HG03354 (cell line): ENCODE measurements around the gene NME2.
A peak's percentile ranks its signal among the peaks of the same experiment; 100 is the strongest.
"Not testable (repeated sequence)": the region's sequence is repeated elsewhere in the genome, so short reads cannot be mapped to it uniquely, and the experiment has no call there.

Source experiments
- ATAC-seq: cut with Tn5 transposase; IDR thresholded peaks from one replicate; pipeline ENCODE4 v1.9.1; 2021; ENCODE audit warnings: mild to moderate bottlenecking; ENCODE audit not compliant: unreplicated experiment, poor library complexity, severe bottlenecking

NME2 gene

DNA sequence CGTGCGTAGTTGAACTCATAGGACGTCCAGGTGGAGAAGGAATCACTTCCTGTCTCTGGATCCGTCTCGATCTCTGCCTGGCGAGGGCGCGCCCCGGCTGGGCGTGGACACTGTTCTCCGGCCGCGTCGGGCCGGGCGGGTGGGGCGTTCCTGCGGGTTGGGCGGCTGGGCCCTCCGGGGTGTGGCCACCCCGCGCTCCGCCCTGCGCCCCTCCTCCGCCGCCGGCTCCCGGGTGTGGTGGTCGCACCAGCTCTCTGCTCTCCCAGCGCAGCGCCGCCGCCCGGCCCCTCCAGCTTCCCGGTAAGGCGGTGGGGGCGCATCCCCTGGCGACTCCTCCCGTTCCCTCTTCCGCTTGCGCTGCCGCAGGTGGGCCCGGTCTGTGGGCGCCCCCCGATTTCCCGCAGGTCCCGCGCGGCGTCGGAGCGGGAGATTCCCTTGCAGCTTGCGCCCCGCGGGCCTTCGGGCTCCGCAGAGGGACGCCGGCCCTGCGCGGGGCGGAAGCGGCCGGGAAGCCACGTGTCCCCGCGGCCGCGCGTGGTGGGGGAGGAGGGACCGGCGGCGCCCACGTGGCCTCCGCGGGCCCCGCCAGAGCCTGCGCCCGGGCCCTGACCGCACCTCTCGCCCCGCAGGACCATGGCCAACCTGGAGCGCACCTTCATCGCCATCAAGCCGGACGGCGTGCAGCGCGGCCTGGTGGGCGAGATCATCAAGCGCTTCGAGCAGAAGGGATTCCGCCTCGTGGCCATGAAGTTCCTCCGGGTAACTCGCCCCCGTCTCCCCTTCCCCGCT, at the start of gene NME2:
TSS of gene NME2 (plus strand) at position 214 of the 789 bp plus-strand sequence. CDS start at position 634, 420 bp downstream.
- peak; percentile 86 for ATAC-seq

DNA sequence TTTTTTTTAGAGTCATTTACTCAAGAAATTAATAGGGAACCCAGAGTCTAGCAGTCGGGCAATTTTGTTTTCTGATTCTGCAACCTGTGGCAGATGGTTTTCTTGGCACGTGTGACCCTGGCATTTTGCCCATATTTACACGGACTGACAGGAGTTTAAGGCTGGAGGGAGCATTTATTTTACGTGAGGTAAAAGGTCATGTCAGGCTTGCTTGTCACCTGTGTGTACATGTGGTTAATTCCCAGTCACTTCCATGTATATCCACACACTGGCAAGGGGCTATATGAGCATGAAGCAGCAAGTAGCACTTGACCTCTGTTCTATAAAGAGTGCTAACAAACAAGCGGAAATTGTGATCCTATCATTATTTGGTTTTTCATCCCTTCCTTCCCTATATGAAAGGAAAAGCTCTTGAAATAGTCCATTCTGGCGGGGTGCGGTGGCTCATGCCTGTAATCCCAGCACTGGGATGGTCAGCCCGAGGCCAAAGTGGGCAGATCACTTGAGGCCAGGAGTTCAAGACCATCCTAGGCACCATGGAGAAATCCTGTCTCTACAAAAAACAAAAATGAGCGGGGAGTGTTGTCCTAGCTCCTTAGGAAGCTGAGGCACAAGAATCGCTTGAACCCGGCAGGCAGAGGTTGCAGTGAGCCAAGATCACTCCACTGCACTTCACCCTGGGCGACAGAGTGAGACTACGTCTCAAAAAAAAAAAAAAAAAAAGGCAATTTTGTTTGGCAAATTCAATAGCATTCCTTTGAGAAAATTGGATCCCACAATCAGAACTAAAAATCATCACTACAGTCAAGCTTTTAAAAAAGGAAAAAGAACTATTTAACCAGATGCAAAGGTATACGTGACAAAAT, 47.6 kb upstream of the NME2 start:
- ATAC-seq, result no peak

DNA sequence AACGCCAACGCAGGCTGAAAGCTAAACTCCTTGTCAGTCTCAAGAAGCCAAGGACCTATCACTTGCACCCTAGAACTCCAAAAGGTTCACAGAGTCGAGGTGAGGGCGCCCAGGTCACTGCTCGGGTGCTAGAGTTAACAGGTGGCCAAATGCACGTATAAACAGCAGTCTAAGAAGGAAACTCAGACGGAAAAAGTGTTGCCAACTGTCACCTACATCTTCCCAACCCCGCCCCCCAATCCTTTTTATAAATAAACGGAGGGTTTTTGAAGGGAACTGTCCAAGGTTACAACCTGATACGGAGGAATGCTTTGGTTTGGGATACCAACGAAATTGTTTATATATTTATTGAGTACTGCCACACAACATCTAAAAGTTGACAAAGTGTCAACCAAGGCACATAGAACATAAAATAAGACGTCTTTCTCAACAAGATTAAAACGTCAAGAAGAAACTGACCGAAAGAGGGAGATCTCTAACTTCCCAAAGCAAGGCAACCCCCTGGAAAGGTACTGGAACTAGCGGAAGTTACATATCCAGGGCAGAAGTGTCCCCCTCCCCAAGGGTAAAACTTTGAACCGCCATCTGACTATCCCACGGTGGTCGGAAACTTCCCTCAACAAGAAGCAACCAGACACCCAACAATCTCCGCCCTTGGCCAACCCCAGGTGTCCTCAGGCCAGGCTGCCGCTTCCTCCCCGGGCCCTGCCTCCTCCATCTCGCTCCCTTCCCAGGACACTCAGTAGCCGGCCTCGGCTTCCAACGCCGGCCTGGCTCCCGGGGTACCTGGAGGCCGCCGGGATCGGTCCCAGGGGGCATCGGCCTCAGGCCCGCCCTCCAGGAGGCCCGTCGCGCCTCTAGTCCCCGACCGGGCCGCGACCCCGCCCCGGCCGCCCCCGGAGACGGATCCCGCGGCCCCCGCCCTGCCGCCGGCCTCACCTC, 46.5 kb upstream of the NME2 start:
- ATAC-seq, result peak; percentile 28

DNA sequence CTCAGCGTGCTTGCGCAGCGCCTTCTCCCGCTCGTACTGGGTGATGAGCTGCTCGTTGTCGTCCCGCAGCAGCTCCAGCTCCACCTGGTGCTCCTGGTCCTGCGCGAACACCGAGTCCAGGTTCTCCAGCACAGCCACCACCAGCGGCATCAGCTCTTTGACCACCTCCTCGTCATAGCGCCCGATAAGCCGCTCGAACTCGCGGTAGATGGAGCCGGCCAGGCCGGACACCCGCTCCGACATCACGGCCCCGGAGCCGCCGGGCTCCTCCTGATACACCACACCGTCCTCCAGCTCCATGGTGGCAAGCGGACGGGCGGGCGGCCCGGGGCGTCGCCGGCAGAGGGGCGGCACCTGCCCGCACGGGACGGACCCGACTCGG, 45.9 kb upstream of the NME2 start:
- peak; percentile 36 for ATAC-seq

DNA sequence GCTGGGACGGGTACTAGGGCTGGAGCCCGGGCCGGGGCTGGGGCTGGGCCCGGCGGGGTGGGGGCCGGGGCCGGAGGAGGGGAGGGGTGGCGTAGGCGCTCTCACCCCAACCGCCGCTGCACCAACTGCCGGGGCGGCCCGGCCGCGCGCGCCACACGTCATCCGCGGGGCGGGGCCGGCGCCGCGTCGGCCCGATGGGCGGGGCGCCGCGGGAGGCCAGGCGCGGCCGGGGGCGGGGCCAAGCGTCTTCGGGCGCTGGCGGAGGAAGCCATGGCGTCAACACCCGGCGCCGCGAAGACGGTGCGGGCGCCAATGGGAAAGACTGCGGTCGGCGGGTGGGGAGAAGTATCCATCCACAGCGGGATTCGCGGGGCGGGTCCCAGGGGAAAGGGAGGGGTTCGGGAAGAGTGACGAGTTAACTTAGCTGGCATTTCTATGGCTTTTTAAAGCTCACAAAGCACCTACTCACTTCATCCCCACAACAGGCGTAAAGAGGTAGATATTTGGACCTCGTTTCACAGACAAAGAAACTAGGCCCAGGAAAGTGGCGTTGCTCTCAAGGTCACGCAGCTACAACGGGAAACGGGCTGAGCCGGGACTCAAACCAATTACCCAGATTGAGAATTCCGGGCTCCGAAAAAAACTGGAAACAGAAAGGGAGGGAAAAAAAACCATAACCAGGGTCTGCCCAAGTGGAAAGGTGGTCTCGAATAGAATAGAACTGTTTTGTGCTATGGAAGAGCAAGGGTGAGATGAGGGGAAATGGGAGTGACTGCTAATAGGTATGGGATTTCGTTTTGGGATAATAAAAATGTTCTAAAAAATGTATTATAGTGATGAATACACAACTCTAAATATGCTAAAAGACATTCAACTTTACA, 45.2 kb upstream of the NME2 start, which contains the start of gene SPAG9:
TSS of gene SPAG9 (minus strand) at position 130 of the 881 bp plus-strand sequence. CDS start 212 bp downstream, outside the sequence.
- peak; percentile 79 for ATAC-seq

DNA sequence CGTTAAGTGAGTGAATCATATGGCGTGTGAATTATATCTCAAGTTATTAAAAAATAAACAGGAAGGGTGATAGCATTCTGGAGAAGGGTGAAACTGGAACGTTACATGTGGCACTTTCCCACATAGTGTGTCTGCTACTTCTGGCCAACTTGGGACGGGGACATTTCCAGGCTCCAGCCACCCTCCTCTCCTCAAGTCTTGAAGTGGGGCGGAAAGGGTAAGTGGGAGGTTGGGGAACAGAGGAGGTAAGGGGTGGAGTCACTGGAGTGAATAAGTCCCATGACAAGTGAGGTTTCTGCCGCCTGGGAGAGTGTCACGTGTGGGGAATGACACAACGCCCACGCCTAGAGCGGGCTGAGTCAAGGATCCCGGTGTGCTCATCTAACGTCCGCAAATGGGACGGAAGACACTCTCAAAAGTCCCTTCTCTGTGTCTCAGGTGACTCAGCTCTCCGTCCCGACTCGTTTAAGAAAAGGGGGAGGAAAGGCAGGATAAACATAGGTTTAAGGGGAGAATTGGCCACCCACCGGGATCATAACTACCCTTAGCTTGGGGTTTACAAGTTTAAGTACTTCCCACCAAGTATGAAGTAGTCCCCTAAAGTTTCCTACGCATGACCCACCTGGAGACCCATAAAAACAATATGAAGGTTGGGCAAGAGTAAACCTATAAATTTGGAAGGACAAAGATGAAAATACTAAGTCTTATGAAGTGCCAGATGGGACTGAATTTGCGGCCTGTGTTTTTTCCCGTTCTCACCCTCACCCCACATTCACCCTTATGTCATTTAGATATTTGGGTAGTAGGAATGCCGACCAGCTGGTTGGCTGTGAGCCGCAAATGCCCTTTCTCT, 44.4 kb upstream of the NME2 start:
- ATAC-seq, result no peak

DNA sequence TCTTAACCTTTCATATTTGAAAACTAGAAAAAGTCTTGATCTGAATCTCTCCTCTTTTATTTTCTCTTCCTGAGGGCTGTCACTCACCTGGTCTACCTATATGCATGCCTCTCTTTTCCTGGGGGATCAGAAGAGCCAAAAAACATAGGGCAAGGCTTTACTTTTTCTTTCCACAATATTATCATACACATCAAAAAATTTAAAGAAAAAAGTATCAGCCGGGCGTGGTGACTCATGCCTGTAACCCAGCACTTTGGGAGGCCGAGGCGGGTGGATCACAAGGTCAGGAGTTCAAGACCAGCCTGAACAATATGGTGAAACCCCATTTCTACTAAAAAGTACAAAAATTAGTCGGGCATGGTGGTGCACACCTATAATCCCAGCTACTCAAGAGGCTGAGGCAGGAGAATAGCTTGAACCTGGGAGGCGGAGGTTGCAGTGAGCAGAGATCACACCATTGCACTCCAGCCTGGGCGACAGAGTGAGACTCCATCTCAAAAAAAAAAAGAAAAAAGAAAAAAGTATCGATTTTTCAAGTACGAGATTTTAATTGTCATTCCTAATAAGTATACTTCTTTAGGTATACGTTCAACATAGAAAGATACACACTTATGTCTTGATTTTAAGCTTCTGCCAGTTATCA, 43.6 kb upstream of the NME2 start:
- not testable (repeated sequence) for ATAC-seq

DNA sequence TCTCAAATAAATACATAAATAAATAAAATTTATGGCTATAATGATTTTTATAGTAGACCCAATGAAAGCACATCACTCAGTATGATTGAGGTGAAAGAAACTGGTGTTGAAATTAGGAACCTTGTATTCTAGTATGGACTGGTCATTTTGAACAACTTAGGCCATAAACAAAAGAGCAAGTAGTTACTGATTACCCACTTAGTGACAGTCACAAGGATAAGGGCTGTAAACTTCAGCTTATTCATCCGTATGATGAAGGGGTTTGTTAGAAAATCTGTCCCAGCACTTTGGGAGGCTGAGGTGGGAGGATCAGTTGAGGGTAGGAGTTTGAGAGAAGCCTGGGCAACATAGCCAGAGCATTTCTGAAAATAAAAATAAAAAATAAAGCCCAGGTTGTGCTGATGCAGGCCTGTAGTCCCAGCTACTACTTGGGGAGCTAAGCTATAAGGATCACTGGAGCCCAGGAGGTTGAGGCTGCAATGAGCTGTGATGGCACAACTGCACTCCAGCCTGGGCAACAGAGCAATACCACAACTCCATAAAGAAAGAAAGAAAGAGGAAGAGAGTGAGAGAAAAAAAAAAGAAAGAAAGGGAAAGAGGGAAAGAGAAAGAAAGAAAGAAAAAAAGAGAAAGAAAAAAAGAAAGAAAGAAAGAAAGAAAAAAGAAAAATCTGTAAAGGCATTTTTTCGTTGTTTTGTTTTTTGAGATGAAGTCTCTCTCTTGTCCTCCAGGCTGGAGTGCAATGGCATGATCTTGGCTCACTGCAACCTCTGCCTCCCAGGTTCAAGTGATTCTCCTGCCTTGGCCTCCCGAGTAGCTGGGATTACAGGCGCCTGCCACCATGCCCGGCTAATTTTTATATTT, 41.3 kb upstream of the NME2 start:
- no peak for ATAC-seq

DNA sequence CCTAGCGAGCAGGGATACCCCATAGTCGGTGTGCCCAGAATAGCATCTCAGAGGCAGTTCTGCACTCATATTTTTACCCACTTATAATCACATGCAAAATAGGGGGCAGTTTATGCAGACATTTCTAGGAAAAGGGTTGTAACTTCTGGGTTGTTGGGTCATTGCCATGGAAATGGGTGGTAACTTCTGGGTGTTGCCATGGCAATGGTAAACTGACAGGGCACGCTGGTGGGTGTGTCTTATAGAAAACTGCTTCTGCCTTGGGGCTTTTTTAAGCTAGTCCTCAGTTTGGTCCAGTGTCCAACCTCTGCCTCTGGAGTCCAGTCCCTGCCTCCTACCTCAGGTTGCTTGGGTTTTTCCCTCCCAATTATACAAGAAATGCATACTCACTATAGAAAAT, 38.1 kb upstream of the NME2 start:
- ATAC-seq, result no peak

DNA sequence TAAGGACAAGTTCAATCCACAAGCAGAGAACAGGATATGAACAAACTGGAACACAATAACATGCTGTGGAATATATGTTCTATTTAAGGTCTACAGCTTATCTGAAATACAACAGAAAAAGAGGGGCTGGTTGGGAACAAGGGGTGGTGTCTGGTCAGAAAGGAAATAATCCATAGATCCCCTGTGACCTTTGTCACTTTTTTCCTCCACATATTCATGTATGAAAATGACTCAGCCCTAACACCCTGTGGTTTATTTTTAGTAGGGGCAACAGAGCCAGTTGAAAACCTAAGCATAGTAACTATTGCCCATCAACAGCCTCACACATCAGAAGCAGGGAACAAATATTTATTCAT, 33.3 kb upstream of the NME2 start:
- ATAC-seq, result peak; percentile 75

DNA sequence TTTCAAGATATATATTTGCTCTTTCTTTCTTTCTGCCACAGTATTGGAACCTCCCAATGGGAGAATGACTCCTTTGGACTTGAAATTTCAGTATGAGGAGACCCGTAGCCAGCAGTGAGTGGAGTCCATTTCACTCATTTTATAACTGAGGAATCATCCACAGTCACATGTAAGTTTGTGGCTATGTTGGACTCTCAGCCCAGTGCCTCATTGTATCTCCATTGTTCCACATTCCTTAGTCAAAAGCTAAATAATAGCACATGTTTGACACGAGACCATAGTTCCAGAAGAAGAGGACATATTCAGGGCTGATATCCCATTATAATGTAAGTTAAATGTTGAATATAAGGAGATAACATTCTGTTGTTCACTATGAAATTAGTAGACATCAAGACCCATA, 32.8 kb upstream of the NME2 start:
- no peak for ATAC-seq

DNA sequence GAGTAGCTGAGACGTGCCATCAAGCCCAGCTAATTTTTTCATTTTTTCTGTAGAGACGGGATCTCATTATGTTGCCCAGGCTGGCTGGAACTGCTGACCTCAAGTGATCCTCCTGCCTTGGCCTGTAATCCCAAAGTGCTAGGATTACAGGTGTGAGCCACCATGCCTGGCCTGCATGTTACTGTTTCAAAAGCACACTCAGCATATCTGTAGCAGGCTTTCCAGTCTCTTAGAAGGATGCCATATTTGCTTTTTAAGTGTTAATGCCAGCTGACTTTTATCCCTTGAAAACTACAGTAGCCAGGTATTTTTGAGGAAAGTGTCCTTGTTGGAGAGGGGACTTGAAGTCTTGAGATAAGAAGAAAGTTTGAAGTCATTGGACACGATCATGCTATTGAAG, 30.3 kb upstream of the NME2 start:
- ATAC-seq, result no peak

DNA sequence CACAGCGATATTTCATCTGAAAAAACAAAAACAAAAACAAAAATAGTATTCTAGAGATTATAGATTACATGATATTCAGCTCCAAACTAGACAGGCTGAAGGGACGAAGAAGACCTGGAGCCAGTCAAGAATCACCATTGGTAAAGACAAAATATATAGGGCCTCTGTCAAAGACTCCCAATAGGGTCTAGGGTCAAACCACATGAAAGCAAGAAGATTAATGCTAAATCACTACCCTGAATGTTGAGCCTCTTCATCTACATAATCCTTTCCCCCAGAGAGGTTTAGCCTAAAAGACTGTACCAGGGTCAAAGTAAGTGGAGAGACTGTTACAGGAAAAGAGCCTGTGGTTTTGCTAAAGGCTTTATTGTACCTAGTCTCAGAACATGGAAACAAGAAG, 23.6 kb upstream of the NME2 start:
- ATAC-seq, result no peak

DNA sequence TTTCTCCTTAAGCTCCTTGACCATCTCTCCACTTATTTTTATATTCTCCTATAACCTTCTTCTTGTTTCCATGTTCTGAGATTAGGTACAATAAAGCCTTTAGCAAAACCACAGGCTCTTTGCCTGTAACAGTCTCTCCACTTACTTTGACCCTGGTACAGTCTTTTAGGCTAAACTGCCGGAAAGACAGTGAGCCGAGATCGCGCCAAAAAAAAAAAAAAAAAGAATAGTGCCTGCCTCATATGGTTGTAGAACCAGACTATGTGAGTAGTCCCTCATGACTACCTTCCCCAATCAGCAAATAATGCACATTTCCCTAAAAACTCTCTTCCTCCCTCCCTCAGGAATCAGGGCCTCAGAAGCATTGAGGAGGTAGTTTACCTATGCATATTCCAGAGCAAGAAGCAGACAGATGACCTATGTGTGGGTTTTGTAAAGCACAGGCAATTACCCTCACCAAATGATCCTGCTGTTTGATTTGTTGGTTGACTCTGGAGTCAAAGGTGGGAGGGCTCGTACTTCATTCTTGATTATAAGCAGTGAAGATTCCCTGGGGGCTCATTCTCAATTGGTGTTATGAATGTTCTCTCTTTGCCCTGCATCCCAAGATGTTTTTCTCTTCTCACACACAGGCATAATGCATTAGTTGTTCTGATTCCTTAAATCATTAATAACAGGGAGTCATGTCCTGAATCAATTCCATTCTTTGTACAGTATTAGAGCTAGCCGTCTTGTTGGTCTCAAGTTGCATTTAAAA, 21.8 kb upstream of the NME2 start:
- no peak for ATAC-seq

DNA sequence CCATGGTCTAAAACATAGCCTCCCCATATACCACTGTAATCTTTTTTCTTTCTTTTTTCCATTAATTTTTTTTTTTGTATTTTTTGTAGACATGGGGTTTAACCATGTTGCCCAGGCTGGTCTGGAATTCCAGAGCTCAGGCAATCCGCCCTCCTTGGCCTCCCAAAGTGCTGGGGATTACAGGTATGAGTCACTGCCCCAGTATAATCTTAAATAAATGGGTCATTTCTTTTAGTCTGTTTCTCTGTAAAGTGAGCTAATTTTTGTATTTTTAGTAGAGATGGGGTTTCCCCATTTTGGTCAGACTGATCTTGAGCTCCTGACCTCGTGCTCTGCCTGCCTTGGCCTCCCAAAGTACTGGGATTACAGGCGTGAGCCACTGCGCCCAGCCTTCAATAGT, 18.6 kb upstream of the NME2 start:
- no peak for ATAC-seq

DNA sequence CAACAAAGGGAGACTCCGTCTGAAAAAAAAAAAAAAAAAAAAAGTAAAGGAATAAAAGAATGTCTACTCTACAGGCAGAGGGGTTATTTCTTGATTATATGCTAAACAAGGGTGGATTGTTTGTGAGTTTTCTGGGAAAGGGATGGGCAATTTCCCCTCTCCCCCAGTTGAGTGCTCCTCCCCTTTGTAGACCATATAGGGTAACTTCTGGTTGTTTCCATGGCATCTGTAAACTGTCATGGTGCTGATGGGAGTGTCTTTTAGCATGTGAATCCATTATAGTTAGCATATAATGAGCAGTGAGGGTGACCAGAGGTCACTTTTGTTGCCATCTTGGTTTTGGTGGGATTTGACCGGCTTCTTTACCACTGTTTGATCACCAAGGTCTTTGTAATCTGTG, 17.0 kb upstream of the NME2 start:
- ATAC-seq, result no peak
